B cell (primary cell): Measurements from ENCODE around the gene VILL. TPM values are rescaled to one million over a fixed set of nuclear protein-coding genes. Genes with fewer than 3 reads are reported as not detected.

Experiments used
- ATAC-seq: fragments of 200-7000 bp; cut with Tn5 transposase; one replicate; pipeline ENCODE4 v1.10.0; 2021; ENCODE audit warnings: low read depth, mild to moderate bottlenecking, moderate number of reproducible peaks, moderate library complexity
- CTCF ChIA-PET: fragments of 350-600 bp; sonication (Branson Sonifier 250); formaldehyde crosslinking; loops from one replicate; lab custom pipeline; 2021; ENCODE audit warnings: antibody characterized with exemption, inconsistent platforms; lab: Charles Lee
- POLR2A ChIA-PET: fragments of 350-600 bp; sonication (Branson Sonifier 250); formaldehyde crosslinking; loops from one replicate; lab custom pipeline; 2021; ENCODE audit warnings: antibody characterized with exemption; lab: Charles Lee
- DNase-seq: peaks from one replicate; pipeline ENCODE4 v3.0.0; 2013
- H2AFZ ChIP-seq: 2 replicates; pipeline ENCODE4 v1.6.1; 2012; ENCODE audit warnings: mild to moderate bottlenecking, low read depth, low read length; ENCODE audit not compliant: insufficient read depth, poor library complexity, severe bottlenecking
- H3K27ac ChIP-seq, 2 donors: 1 replicate in 1 of 2; 2 replicates in 1 of 2; pipeline ENCODE4 v1.5.1; 2012 to 2013; ENCODE audit warnings: low read length in 2 of 2, mild to moderate bottlenecking in 2 of 2, moderate library complexity in 1 of 2
- H3K27me3 ChIP-seq, 4 experiments: fragments of 200-600 bp in 1 of 4; sonication (generic) in 1 of 4; replicated peaks in 1 of 4; 1 replicate in 2 of 4; 2 replicates in 2 of 4; pipeline versions ENCODE4 v1.6.1 to v1.7.0; 2013 to 2016; ENCODE audit warnings: low read length in 3 of 4, mild to moderate bottlenecking in 2 of 4, mixed read lengths in 1 of 4, moderate library complexity in 1 of 4; ENCODE audit not compliant: insufficient read depth in 4 of 4, control insufficient read depth in 3 of 4; ENCODE audit errors: control extremely low read depth in 1 of 4
- H3K36me3 ChIP-seq, 2 experiments: replicated peaks in 1 of 2; 1 replicate in 1 of 2; 2 replicates in 1 of 2; pipeline versions ENCODE4 v1.6.1 to v1.7.1; 2013; ENCODE audit warnings: low read length in 1 of 2; ENCODE audit not compliant: insufficient read depth in 2 of 2, control insufficient read depth in 1 of 2; ENCODE audit errors: control extremely low read depth in 1 of 2, extremely low read depth in 1 of 2
- H3K4me1 ChIP-seq, 2 donors: fragments of 200-600 bp in 1 of 2; sonication (generic) in 1 of 2; 1 replicate in 1 of 2; 2 replicates in 1 of 2; pipeline versions ENCODE4 v1.5.1 to v1.6.1; 2013 to 2017; ENCODE audit warnings: low read length in 2 of 2; ENCODE audit not compliant: control insufficient read depth in 2 of 2, insufficient read depth in 2 of 2
- H3K4me2 ChIP-seq: replicated peaks from 2 replicates; pipeline ENCODE3; 2012; ENCODE audit warnings: mild to moderate bottlenecking, low read depth, low read length; ENCODE audit not compliant: poor library complexity, severe bottlenecking
- H3K4me3 ChIP-seq, 5 experiments: fragments of 200-600 bp in 1 of 5; sonication (generic) in 1 of 5; 1 replicate in 3 of 5; 2 replicates in 2 of 5; pipeline versions ENCODE4 v1.5.1 to v1.7.0; 2011 to 2016; ENCODE audit warnings: low read length in 4 of 5, mild to moderate bottlenecking in 4 of 5, low read depth in 2 of 5, control low read depth in 1 of 5, moderate library complexity in 1 of 5; ENCODE audit not compliant: insufficient read depth in 1 of 5; ENCODE audit errors: control extremely low read depth in 1 of 5, extremely low read depth in 1 of 5
- H3K79me2 ChIP-seq: fragments of 200-600 bp; sonication (generic); one replicate; pipeline ENCODE4 v1.6.0; 2016; ENCODE audit warnings: low read length; ENCODE audit not compliant: control insufficient read depth, insufficient read depth
- H3K9ac ChIP-seq: fragments of 200-600 bp; sonication (generic); 2 replicates; pipeline ENCODE4 v1.6.1; 2017; ENCODE audit warnings: mild to moderate bottlenecking, low read length, moderate library complexity
- H3K9me3 ChIP-seq, 3 donors: one replicate each; pipeline versions ENCODE4 v1.6.1 to v1.7.1; 2013; ENCODE audit warnings: low read length in 2 of 3; ENCODE audit not compliant: control insufficient read depth in 2 of 3, insufficient read depth in 1 of 3; ENCODE audit errors: control extremely low read depth in 1 of 3
- H4K20me1 ChIP-seq: 2 replicates; pipeline ENCODE4 v1.6.0; 2012; ENCODE audit warnings: mild to moderate bottlenecking, low read length; ENCODE audit not compliant: insufficient read depth, control insufficient read depth, poor library complexity, severe bottlenecking
- H3K27ac Mint-ChIP-seq: one replicate; pipeline ENCODE4 v1.8.0; 2021; ENCODE audit warnings: mixed read lengths
- H3K27me3 Mint-ChIP-seq: one replicate; pipeline ENCODE4 v1.8.0; 2021; ENCODE audit warnings: mixed read lengths
- H3K4me1 Mint-ChIP-seq: one replicate; pipeline ENCODE4 v1.8.0; 2021; ENCODE audit warnings: mixed read lengths
- H3K4me3 Mint-ChIP-seq: one replicate; pipeline ENCODE4 v1.8.0; 2021; ENCODE audit warnings: mixed read lengths
- H3K9me3 Mint-ChIP-seq: one replicate; pipeline ENCODE4 v1.8.0; 2022; ENCODE audit warnings: mixed read lengths; ENCODE audit not compliant: insufficient read depth
- EZH2 ChIP-seq: IDR thresholded peaks from 2 replicates; pipeline ENCODE4 v1.6.1; 2012; ENCODE audit warnings: borderline replicate concordance, low read depth, mild to moderate bottlenecking, moderate library complexity, low read length; ENCODE audit not compliant: insufficient read depth, poor library complexity, severe bottlenecking
- WGBS: methylation state at CpG from one replicate; pipeline ENCODE4 v1.1.5; 2013; ENCODE audit warnings: missing lambda C conversion rate; ENCODE audit not compliant: insufficient coverage; 5-methylcytosine and 5-hydroxymethylcytosine counted together
- intact Hi-C: fragments of 100-400 bp; cut with micrococcal nuclease; formaldehyde crosslinking; loops from one replicate; pipeline ENCODE4 v1.10.0; 2022
- polyA plus RNA-seq: library from polyadenylated mRNA; depleted of rRNA; stranded (reverse); fragments of >200 nt; gene quantifications from 2 replicates; pipeline ENCODE4 v1.2.3, GENCODE V29; 2012
- total RNA-seq, 2 donors: library from RNA; stranded (reverse); fragments of 120-200 nt in 1 of 2; gene quantifications; 1 replicate in 1 of 2; 2 replicates in 1 of 2; pipeline versions ENCODE4 v1.2.3 to v1.2.4, GENCODE V29; 2013 to 2022
- TF ChIP-seq, protein P1 (sequence below): fragments of 200-600 bp; IDR thresholded peaks from one replicate; pipeline ENCODE4 v1.8.0; 2022; ENCODE audit warnings: antibody characterized with exemption, mild to moderate bottlenecking

VILL gene
- total and polyA plus RNA-seq, 2 donors (not counting 1 experiment from before 2014, with no cell fraction given): 35.2 to 46.4 TPM

DNA sequence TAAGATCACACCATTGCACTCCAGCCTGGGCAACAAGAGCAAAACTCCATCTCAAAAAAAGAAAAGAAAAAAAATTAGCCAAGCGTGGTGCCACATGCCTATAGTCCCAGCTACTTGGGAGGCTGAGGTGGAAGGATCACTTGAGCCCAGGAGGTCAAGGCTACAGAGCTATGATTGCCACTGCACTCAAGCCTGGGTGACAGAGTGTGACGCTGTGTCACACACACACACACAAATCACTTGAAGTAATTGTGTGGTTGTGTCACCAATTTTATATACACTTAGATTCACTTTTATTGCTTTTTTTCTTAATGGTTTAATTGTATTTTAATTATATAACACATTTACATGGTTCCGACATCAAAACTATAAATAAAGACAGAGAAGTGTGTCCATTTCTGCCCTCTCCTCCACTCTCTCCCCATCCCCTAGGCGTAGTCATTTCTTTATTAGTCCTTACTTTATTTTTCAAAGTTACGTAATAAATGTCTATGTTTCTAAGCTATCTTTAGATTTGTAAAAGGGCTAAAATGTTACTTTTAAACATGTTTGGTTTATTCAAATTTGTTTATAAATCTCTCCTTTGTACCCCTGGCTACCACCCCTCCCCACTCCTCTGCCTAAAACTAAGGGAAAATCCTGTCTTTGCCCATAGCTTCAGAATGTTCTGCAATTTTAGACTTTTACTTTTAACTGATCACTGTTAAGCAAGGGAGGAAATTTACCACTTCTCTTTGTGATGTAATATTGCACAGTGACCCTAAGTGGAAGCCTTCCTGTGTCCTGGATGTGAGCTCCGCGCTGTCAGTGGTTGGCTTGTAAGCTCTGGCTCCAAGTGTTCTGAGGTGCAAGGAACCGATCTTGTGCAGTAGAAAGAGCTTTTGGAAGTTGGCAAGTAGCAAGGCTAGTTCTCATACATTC is 10.8 kb upstream of the VILL start:
- no peak overlapping the region for H3K4me3 ChIP-seq
- no peaks in the 10 kb centered on the region for H3K36me3 ChIP-seq
- no peak overlapping the region for H2AFZ ChIP-seq
- Mint-ChIP-seq H3K4me1 (no peaks in the 10 kb centered on the region), H3K9me3 (no peaks in the 10 kb centered on the region), H3K27me3 (peaks cover 8% of the 10 kb centered on the region), H3K4me3 (no peak overlapping the region), H3K27ac (no peak overlapping the region)
- ATAC-seq: no peak
- no peaks in the 10 kb centered on the region for H3K9me3 ChIP-seq
- no peak for DNase-seq
- H4K20me1 ChIP-seq: no peaks in the 10 kb centered on the region
- ChIA-PET POLR2A (no interaction called here), CTCF (interaction anchor here (1.1 to 3.6 kb wide), 4 partner anchors 12 to 501 kb away, joined by 3 to 12 read pairs (median 4); no protein-coding TSS in a partner anchor)
- no peaks in the 10 kb centered on the region for H3K27me3 ChIP-seq
- no peak overlapping the region for H3K4me2 ChIP-seq
- TF ChIP-seq, protein P1, sequence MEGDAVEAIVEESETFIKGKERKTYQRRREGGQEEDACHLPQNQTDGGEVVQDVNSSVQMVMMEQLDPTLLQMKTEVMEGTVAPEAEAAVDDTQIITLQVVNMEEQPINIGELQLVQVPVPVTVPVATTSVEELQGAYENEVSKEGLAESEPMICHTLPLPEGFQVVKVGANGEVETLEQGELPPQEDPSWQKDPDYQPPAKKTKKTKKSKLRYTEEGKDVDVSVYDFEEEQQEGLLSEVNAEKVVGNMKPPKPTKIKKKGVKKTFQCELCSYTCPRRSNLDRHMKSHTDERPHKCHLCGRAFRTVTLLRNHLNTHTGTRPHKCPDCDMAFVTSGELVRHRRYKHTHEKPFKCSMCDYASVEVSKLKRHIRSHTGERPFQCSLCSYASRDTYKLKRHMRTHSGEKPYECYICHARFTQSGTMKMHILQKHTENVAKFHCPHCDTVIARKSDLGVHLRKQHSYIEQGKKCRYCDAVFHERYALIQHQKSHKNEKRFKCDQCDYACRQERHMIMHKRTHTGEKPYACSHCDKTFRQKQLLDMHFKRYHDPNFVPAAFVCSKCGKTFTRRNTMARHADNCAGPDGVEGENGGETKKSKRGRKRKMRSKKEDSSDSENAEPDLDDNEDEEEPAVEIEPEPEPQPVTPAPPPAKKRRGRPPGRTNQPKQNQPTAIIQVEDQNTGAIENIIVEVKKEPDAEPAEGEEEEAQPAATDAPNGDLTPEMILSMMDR: no peak
- no peak for TF ChIP-seq EZH2
- WGBS: 100% methylated on average over 4 of the region's 8 CpGs
- no peak overlapping the region for H3K9ac ChIP-seq
- H3K79me2 ChIP-seq: no peaks in the 10 kb centered on the region
- H3K4me1 ChIP-seq: no peaks in the 10 kb centered on the region
- intact Hi-C loops: no loop called here
- no peak overlapping the region for H3K27ac ChIP-seq
